GM19328 (cell line): Measurements from ENCODE around the gene CAMK2A.

Source experiments
- ATAC-seq: cut with Tn5 transposase; IDR thresholded peaks from one replicate; pipeline ENCODE4 v1.9.1; 2021; ENCODE audit warnings: mild to moderate bottlenecking, moderate library complexity; ENCODE audit not compliant: unreplicated experiment

Gene CAMK2A

GRCh38 chr5:150317048-150318003 lies 27.8 kb upstream of the CAMK2A start:
- no peak for ATAC-seq

- no peak for ATAC-seq
These were observed 26.7 kb upstream of the CAMK2A start for GRCh38 chr5:150316320-150316719.

- ATAC-seq = no peak
These were observed 25.7 kb upstream of the CAMK2A start for GRCh38 chr5:150315245-150315644.

- no peak for ATAC-seq
These were observed 24.5 kb upstream of the CAMK2A start for GRCh38 chr5:150313921-150314716.

- no peak for ATAC-seq
These were observed 23.9 kb upstream of the CAMK2A start for GRCh38 chr5:150313501-150313900.

GRCh38 chr5:150312518-150312917 lies 22.9 kb upstream of the CAMK2A start:
- no peak for ATAC-seq

- ATAC-seq = no peak
These were observed 21.6 kb upstream of the CAMK2A start for GRCh38 chr5:150311015-150311692.

- no peak for ATAC-seq
These were observed 20.7 kb upstream of the CAMK2A start for GRCh38 chr5:150310246-150310645.

- no peak for ATAC-seq
These were observed 20.3 kb upstream of the CAMK2A start for GRCh38 chr5:150309886-150310239.

GRCh38 chr5:150309101-150309885 lies 19.7 kb upstream of the CAMK2A start:
- no peak for ATAC-seq

- no peak for ATAC-seq
These were observed 18.2 kb upstream of the CAMK2A start for GRCh38 chr5:150307617-150308426.

GRCh38 chr5:150306775-150307174 lies 17.2 kb upstream of the CAMK2A start:
- ATAC-seq = no peak

GRCh38 chr5:150305557-150305956 lies 16.0 kb upstream of the CAMK2A start:
- no peak for ATAC-seq

GRCh38 chr5:150305095-150305494 lies 15.5 kb upstream of the CAMK2A start:
- ATAC-seq = no peak

- ATAC-seq = no peak
These were observed 15.0 kb upstream of the CAMK2A start for GRCh38 chr5:150304481-150305081.

GRCh38 chr5:150303660-150304386 lies 14.2 kb upstream of the CAMK2A start:
- ATAC-seq = no peak

GRCh38 chr5:150303070-150303615 lies 13.6 kb upstream of the CAMK2A start:
- ATAC-seq = no peak

- no peak for ATAC-seq
These were observed 12.9 kb upstream of the CAMK2A start, which contains the start of gene ARSI for GRCh38 chr5:150302301-150303069. Gene ARSI (minus strand): TSS chr5:150302905. CDS start chr5:150302373, 532 bp downstream.
